HG02571 (cell line): ENCODE measurements around the gene TRIM36.
A peak's percentile ranks its signal among the peaks of the same experiment; 100 is the strongest.

Experiments used
- ATAC-seq: cut with Tn5 transposase; IDR thresholded peaks from one replicate; pipeline ENCODE4 v1.9.1; 2021; ENCODE audit warnings: mild to moderate bottlenecking, moderate library complexity; ENCODE audit not compliant: unreplicated experiment

Gene TRIM36

DNA sequence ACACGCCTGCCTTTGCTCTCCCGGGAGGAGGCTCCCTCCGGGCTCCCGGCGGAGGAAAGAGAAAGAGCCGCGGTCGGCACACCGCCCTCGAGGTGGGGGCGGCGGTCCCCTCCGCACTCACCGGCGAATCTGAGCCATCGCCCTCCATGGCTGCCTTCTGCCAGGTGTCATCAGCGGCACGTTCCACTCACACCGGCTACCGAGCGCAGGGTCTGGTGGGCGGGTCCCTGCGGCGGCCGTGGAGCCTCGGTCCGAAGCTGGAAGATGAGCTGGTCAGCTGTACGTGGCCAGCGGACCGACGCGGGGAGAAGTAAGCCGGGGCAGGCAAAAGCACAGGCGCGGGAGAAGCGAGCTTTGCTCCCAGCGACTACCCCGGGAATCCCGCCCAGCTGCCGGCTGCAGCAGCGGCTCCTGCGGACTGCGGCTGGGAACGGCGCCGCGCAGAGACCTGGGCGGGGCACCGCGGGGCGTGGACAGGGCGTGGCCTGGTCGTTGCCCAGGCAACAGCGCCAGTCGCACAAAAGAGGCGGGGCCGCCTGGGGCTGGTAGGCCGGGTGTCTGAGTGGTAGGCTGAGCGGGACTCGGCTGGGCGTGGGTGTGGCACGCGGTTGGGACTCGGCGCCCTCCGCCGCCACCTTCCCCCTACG, at the start of gene TRIM36:
Gene TRIM36, minus strand, starts transcription at position 422 of the 647 bp plus-strand sequence. Its CDS starts 274 bp downstream, at position 148.
- peak; percentile 99 for ATAC-seq

DNA sequence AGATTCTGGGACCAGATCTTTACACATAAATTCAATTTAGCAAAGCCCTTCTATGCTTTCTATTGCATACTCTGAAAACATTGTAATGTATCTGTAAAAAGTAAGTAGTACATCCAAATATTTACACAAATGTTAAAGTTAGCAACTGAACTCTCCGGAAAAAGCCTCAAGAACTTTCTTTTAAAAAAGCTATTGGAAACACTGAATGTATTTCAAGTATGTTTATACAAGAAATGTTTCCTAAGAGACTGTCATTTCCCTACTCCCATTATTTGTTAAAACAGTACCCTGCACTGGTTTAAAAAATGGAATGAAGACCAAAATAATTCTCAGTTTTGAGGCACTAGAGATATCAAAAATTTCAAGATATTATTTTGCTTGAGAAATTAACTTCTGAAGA, 44.8 kb upstream of the TRIM36 start:
- ATAC-seq, result no peak

GRCh38 chr5:115209279-115209678, 39.6 kb upstream of the TRIM36 start:
- ATAC-seq, result peak; percentile 100

- ATAC-seq, result no peak
These were observed 33.2 kb upstream of the TRIM36 start for GRCh38 chr5:115202952-115203351.

- ATAC-seq, result no peak
These were observed 26.5 kb upstream of the TRIM36 start for GRCh38 chr5:115196161-115196560.

DNA sequence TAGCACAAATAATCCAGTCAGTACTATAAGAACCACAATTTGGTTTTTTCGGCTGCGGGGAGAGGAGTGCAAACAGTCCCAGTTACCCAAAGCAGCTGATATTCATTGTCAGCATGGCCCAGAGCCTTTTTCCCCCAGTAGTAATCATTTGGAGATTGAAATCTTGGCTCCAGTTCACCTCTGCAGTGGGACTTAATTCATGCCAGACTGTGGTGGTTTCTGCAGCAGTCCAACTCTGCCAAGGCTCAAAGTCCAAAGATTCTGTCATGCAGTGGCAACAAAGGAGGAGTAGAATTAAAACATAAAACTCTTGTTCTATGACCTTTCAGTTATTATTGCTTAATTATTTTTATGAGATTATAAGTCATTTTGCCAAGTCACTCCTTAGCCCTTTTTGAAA, 25.0 kb upstream of the TRIM36 start:
- no peak for ATAC-seq

- no peak for ATAC-seq
These were observed 23.6 kb upstream of the TRIM36 start for GRCh38 chr5:115193295-115193694.

GRCh38 chr5:115192098-115192497, 22.4 kb upstream of the TRIM36 start:
- no peak for ATAC-seq

DNA sequence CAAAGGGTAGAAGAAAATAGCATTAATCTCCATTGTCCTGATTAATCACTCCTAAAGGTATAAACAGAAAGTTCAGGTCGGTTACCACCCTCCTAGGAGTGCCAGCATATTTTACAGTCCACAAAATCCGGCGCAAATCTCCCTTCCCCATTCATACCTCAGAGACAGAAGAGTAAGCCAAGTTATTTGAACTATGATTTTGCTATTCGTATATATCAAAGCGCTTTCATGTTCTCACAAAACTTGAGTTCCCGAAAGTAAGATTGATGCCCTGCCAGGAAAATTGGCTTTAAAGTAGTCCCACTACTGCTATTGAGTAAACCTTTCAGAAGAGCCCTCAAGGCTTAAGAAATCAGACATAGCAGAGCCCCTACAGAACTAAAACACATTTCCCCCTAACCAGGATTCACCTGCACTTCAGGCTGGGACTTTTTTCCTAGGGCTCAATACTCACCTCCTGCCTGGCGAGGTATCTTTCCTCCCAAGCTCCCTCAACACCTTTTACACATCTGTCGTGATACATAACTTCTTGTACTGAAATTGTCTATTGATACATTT, 21.8 kb upstream of the TRIM36 start:
- ATAC-seq, result no peak

- no peak for ATAC-seq
These were observed 20.7 kb upstream of the TRIM36 start for GRCh38 chr5:115190388-115190787.

DNA sequence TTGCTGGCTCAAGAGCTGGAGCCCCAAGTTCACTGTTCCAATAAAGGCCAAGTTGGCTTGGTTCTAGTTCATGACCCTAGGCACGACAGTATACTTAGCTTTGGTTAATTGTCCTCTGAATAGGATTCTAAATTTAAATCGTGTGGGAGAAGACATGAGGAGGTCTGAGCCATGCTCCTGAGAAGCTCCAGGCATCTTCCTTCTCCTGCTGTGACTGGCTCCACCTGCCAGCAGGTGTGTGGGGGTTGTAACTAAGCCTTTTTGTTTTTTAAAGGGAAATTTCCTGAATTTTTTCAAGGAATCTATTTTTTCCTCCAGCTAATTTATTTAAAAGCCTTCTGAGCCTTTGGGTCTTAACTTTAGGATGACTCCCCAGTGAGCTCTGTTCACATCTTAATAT, 20.2 kb upstream of the TRIM36 start:
- ATAC-seq, result no peak

GRCh38 chr5:115186794-115187193, 17.1 kb upstream of the TRIM36 start:
- no peak for ATAC-seq

DNA sequence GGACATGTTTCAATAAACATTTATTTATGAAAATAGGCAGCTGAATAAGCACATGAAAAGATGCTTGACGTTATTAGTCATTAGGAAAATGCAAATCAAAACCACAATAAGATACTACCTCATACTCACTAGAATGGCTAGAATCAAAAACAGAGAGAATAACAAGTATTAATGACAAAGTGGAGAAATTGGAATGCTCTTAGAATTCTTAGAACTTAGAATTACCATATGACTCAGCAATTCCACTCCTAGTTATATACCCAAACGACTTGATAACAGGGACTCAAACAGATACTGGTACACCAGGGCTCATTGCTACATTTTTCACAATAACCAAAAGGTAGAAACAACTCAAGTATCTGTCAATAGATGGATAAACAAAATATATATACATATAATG, 15.1 kb upstream of the TRIM36 start:
- no peak for ATAC-seq

GRCh38 chr5:115181757-115182156, 12.0 kb upstream of the TRIM36 start:
- no peak for ATAC-seq

- peak; percentile 62 for ATAC-seq
These were observed 10.5 kb upstream of the TRIM36 start for GRCh38 chr5:115180165-115180709.

GRCh38 chr5:115179394-115180164, 9.9 kb upstream of the TRIM36 start:
- ATAC-seq, result peak; percentile 39

DNA sequence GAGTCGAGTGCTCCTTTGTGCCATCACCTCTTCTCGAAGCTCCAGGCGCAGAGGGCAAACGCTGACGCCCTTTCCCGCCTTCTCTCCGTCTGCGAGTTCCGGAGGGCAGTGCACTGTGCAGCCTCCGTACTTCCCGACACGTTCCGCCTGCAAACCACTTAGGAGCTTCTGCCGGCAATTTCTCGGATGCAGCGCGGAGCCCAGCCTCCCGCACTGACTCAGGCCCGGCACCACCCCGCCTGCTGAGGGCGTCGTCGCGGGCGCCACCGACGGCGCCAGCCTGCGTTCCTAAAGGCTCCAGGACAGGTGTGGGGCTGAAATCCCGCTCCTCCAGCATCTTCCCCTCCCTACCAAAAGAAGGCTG, 9.3 kb upstream of the TRIM36 start:
- no peak for ATAC-seq

GRCh38 chr5:115170929-115171510, 1.3 kb upstream of the TRIM36 start:
- no peak for ATAC-seq

- peak; percentile 47 for ATAC-seq
These were observed 623 bp upstream of the TRIM36 start for GRCh38 chr5:115170134-115170928.

- no peak for ATAC-seq
These were observed 750 bp downstream of the TRIM36 start for GRCh38 chr5:115168829-115169486.
